Measurements from ENCODE around the gene ABITRAM. TPM values are rescaled to one million over a fixed set of nuclear protein-coding genes. Genes with fewer than 3 reads are reported as not detected.
"Not testable (repeated sequence)": the region's sequence is repeated elsewhere in the genome, so short reads cannot be mapped to it uniquely, and the experiment has no call there.

Gene ABITRAM
- total RNA-seq = 10 to 100 TPM; 14.9 to 17.1 (median 16.6) TPM

- ATAC-seq (peak; percentile 86 to 88), DNase-seq (peak; percentile 70)
- H3K4me3 Mint-ChIP-seq = peak within 1 kb of the TSS; percentile 98
- H3K9me3 Mint-ChIP-seq = no peaks in the 10 kb centered on the region
- H3K4me1 Mint-ChIP-seq (ENCODE audit: low read depth) = peaks cover 32% of the 10 kb centered on the region
- H3K27me3 Mint-ChIP-seq (ENCODE audit: low read depth) = no peaks in the 10 kb centered on the region
- H3K36me3 Mint-ChIP-seq (ENCODE audit: insufficient read depth) = peaks cover 10% of the 10 kb centered on the region
Observed at GRCh38 chr9:108934323-108934893, at the start of gene ABITRAM. TSS of gene ABITRAM (plus strand) at chr9:108934400. CDS start at chr9:108934487, 87 bp downstream.

- H3K27me3 Mint-ChIP-seq (ENCODE audit: low read depth) = no peaks in the 10 kb centered on the region
- peaks cover 15% of the 10 kb centered on the region for H3K4me1 Mint-ChIP-seq (ENCODE audit: low read depth)
- ATAC-seq (no peak), DNase-seq (no peak)
- peaks cover 43% of the 10 kb centered on the region for H3K36me3 Mint-ChIP-seq (ENCODE audit: insufficient read depth)
- no peaks in the 10 kb centered on the region for H3K9me3 Mint-ChIP-seq
- H3K4me3 Mint-ChIP-seq = no peak overlapping the region
Observed at GRCh38 chr9:108884701-108885100, 49.5 kb upstream of the ABITRAM start.

- Mint-ChIP-seq H3K4me3 (no peak overlapping the region), H3K9me3 (no peaks in the 10 kb centered on the region), H3K4me1 (ENCODE audit: low read depth) (peaks cover 15% of the 10 kb centered on the region), H3K36me3 (ENCODE audit: insufficient read depth) (peaks cover 42% of the 10 kb centered on the region), H3K27me3 (ENCODE audit: low read depth) (no peaks in the 10 kb centered on the region)
- DNase-seq = peak; percentile 18
- ATAC-seq = peak; percentile 99 to 100
Observed at GRCh38 chr9:108885643-108886348, 48.4 kb upstream of the ABITRAM start.

- H3K4me1 Mint-ChIP-seq (ENCODE audit: low read depth) = peaks cover 15% of the 10 kb centered on the region
- ATAC-seq; H3K27me3 Mint-ChIP-seq (ENCODE audit: low read depth); DNase-seq; H3K9me3 Mint-ChIP-seq; H3K4me3 Mint-ChIP-seq: not testable (repeated sequence)
- peaks cover 49% of the 10 kb centered on the region for H3K36me3 Mint-ChIP-seq (ENCODE audit: insufficient read depth)
Observed at GRCh38 chr9:108886594-108887271, 47.5 kb upstream of the ABITRAM start.

GRCh38 chr9:108889649-108890067, 44.5 kb upstream of the ABITRAM start:
- peaks cover 57% of the 10 kb centered on the region for H3K36me3 Mint-ChIP-seq (ENCODE audit: insufficient read depth)
- peaks cover 15% of the 10 kb centered on the region for H3K4me1 Mint-ChIP-seq (ENCODE audit: low read depth)
- ATAC-seq = no peak
- H3K9me3 Mint-ChIP-seq = no peaks in the 10 kb centered on the region
- DNase-seq = no peak
- H3K27me3 Mint-ChIP-seq (ENCODE audit: low read depth) = no peaks in the 10 kb centered on the region
- H3K4me3 Mint-ChIP-seq = no peak overlapping the region

GRCh38 chr9:108894225-108894997, 39.8 kb upstream of the ABITRAM start:
- H3K4me1 Mint-ChIP-seq (ENCODE audit: low read depth) = no peaks in the 10 kb centered on the region

GRCh38 chr9:108897324-108898096, 36.7 kb upstream of the ABITRAM start:
- no peaks in the 10 kb centered on the region for H3K4me1 Mint-ChIP-seq (ENCODE audit: low read depth)
- H3K36me3 Mint-ChIP-seq (ENCODE audit: insufficient read depth) = peaks cover 63% of the 10 kb centered on the region
- no peak for DNase-seq
- no peak overlapping the region for H3K4me3 Mint-ChIP-seq
- no peak for ATAC-seq
- H3K27me3 Mint-ChIP-seq (ENCODE audit: low read depth) = no peaks in the 10 kb centered on the region
- no peaks in the 10 kb centered on the region for H3K9me3 Mint-ChIP-seq

More at GRCh38 chr9:108894225-108894997, 39.8 kb upstream of the ABITRAM start:
- no peak overlapping the region for H3K4me3 Mint-ChIP-seq
- no peaks in the 10 kb centered on the region for H3K27me3 Mint-ChIP-seq (ENCODE audit: low read depth)
- no peak for DNase-seq
- peaks cover 66% of the 10 kb centered on the region for H3K36me3 Mint-ChIP-seq (ENCODE audit: insufficient read depth)
- no peaks in the 10 kb centered on the region for H3K9me3 Mint-ChIP-seq
- ATAC-seq = no peak

GRCh38 chr9:108899023-108899695, 35.0 kb upstream of the ABITRAM start:
- DNase-seq; H3K4me3 Mint-ChIP-seq; ATAC-seq; H3K27me3 Mint-ChIP-seq (ENCODE audit: low read depth); H3K4me1 Mint-ChIP-seq (ENCODE audit: low read depth); H3K9me3 Mint-ChIP-seq: not testable (repeated sequence)
- H3K36me3 Mint-ChIP-seq (ENCODE audit: insufficient read depth) = peaks cover 68% of the 10 kb centered on the region

GRCh38 chr9:108900176-108900575, 34.0 kb upstream of the ABITRAM start:
- ATAC-seq = no peak
- Mint-ChIP-seq H3K27me3 (ENCODE audit: low read depth) (no peaks in the 10 kb centered on the region), H3K36me3 (ENCODE audit: insufficient read depth) (peaks cover 68% of the 10 kb centered on the region), H3K4me3 (no peak overlapping the region), H3K4me1 (ENCODE audit: low read depth) (no peaks in the 10 kb centered on the region), H3K9me3 (no peaks in the 10 kb centered on the region)
- no peak for DNase-seq

GRCh38 chr9:108903420-108904103, 30.6 kb upstream of the ABITRAM start:
- Mint-ChIP-seq H3K9me3 (no peaks in the 10 kb centered on the region), H3K27me3 (ENCODE audit: low read depth) (no peaks in the 10 kb centered on the region), H3K4me3 (no peak overlapping the region), H3K4me1 (ENCODE audit: low read depth) (no peaks in the 10 kb centered on the region), H3K36me3 (ENCODE audit: insufficient read depth) (peaks cover 64% of the 10 kb centered on the region)
- DNase-seq = no peak
- ATAC-seq = no peak

GRCh38 chr9:108904161-108904560, 30.0 kb upstream of the ABITRAM start:
- Mint-ChIP-seq H3K27me3 (ENCODE audit: low read depth) (no peaks in the 10 kb centered on the region), H3K9me3 (no peaks in the 10 kb centered on the region), H3K4me3 (no peak overlapping the region), H3K4me1 (ENCODE audit: low read depth) (no peaks in the 10 kb centered on the region), H3K36me3 (ENCODE audit: insufficient read depth) (peaks cover 64% of the 10 kb centered on the region)
- no peak for ATAC-seq
- no peak for DNase-seq

GRCh38 chr9:108905494-108905893, 28.7 kb upstream of the ABITRAM start:
- Mint-ChIP-seq H3K27me3 (ENCODE audit: low read depth) (no peaks in the 10 kb centered on the region), H3K4me3 (no peak overlapping the region), H3K4me1 (ENCODE audit: low read depth) (peaks cover under 1% of the 10 kb centered on the region), H3K9me3 (no peaks in the 10 kb centered on the region), H3K36me3 (ENCODE audit: insufficient read depth) (peaks cover 65% of the 10 kb centered on the region)
- no peak for DNase-seq
- no peak for ATAC-seq

- no peak for ATAC-seq
- Mint-ChIP-seq H3K4me3 (no peak overlapping the region), H3K4me1 (ENCODE audit: low read depth) (peaks cover 16% of the 10 kb centered on the region), H3K27me3 (ENCODE audit: low read depth) (no peaks in the 10 kb centered on the region), H3K9me3 (no peaks in the 10 kb centered on the region), H3K36me3 (ENCODE audit: insufficient read depth) (peaks cover 47% of the 10 kb centered on the region)
- no peak for DNase-seq
Observed at GRCh38 chr9:108910402-108910801, 23.8 kb upstream of the ABITRAM start.
